GM13977 (cell line): ENCODE data around the gene EN2.

Source experiments
- DNase-seq: peaks from one replicate; pipeline ENCODE4 v3.0.0; 2012; ENCODE audit warnings: low spot score
- CTCF ChIP-seq: IDR thresholded peaks from 2 replicates; pipeline ENCODE4 v1.5.1; 2012; ENCODE audit warnings: mild to moderate bottlenecking, control low read depth; ENCODE audit not compliant: insufficient read depth; ENCODE audit errors: extremely low read depth, missing control alignments
- in situ Hi-C: fragments of 300-500 bp; cut with MboI; formaldehyde crosslinking; loops from one replicate; pipeline ENCODE4 v1.12.0; 2022; ENCODE audit warnings: low sequenced_read_pairs, low pct_unique_long_range_greater_than_20kb, mixed read lengths, inconsistent platforms; ENCODE audit not compliant: unreplicated experiment

Gene EN2

GRCh38 chr7:155458111-155458877 lies at the start of gene EN2:
Gene EN2, plus strand, starts transcription at chr7:155458129. Its CDS starts 249 bp downstream, at chr7:155458378.
- in situ Hi-C loops = loop anchor here (10.0 to 25.0 kb wide), 2 partner anchors 57 to 1554 kb away; partner anchors contain the start of gene MNX1
- TF ChIP-seq CTCF = no peak
- DNase-seq = peak; percentile 63

- no peak for TF ChIP-seq CTCF
- DNase-seq = no peak
These were observed 49.0 kb upstream of the EN2 start for GRCh38 chr7:155408651-155409586.

GRCh38 chr7:155409980-155410379 lies 47.9 kb upstream of the EN2 start:
- in situ Hi-C loops = no loop called here
- TF ChIP-seq CTCF = no peak
- DNase-seq = no peak

More at GRCh38 chr7:155408651-155409586, 49.0 kb upstream of the EN2 start:
- in situ Hi-C loops = no loop called here

GRCh38 chr7:155410431-155410830 lies 47.5 kb upstream of the EN2 start:
- DNase-seq = no peak
- no peak for TF ChIP-seq CTCF
- in situ Hi-C loops = no loop called here

GRCh38 chr7:155411718-155412415 lies 46.1 kb upstream of the EN2 start:
- no peak for DNase-seq
- TF ChIP-seq CTCF = no peak
- in situ Hi-C loops = no loop called here
